GM18499 (cell line): ENCODE measurements around the gene ELMO3.

Source experiments
- ATAC-seq: cut with Tn5 transposase; IDR thresholded peaks from one replicate; pipeline ENCODE4 v1.9.1; 2021; ENCODE audit warnings: moderate number of reproducible peaks; ENCODE audit not compliant: insufficient read depth, unreplicated experiment

The ELMO3 gene

GRCh38 chr16:67199011-67199807, at the start of gene ELMO3:
Gene ELMO3 (plus strand): TSS chr16:67199131. CDS start chr16:67199327, 196 bp downstream.
- no peak for ATAC-seq

- ATAC-seq: no peak
Measured at GRCh38 chr16:67149276-67150046, 49.5 kb upstream of the ELMO3 start.

DNA sequence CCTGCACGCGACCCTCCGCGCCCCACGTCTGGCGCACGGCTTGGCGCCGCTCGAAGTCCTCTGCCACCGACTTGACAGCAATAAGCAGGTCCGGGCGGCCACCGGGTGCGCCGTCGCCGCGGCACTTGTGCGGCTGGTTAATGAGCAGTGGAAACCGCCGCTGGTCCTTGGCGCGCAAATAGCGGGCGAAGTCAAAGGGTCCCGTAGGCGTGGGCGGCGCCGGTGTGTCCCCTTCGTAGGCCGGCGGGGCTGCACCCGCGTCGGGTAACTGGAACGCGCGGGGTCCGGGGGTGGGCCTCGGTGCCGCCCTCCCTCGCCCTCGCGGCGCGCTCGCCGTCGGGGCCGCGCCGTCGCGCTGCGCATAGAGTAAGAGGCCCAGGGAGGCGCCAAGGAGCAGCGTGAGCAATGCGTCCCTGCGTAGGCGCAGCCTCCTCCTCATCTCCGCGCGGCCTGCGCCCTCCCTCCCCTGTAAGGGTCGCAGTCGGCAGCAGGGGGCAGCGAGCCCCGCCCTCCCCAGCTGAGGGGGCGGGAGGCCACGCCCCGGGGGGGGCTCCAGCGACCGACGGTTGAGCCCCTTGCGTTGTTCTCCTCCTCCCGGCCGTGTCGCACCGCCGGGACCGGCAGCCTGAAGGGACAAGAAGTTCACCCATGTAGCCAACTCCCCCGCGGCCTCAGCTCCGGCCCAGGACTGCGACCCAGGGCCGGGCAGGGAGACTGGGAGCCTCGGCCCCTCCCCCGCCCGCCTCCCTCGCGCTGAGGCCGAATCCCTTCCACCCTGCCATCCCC, 48.7 kb upstream of the ELMO3 start:
- ATAC-seq: no peak

GRCh38 chr16:67150833-67151396, 48.0 kb upstream of the ELMO3 start, which contains the start of gene B3GNT9:
Gene B3GNT9 (minus strand): TSS chr16:67150998. CDS start chr16:67150485, 513 bp downstream.
- no peak for ATAC-seq

DNA sequence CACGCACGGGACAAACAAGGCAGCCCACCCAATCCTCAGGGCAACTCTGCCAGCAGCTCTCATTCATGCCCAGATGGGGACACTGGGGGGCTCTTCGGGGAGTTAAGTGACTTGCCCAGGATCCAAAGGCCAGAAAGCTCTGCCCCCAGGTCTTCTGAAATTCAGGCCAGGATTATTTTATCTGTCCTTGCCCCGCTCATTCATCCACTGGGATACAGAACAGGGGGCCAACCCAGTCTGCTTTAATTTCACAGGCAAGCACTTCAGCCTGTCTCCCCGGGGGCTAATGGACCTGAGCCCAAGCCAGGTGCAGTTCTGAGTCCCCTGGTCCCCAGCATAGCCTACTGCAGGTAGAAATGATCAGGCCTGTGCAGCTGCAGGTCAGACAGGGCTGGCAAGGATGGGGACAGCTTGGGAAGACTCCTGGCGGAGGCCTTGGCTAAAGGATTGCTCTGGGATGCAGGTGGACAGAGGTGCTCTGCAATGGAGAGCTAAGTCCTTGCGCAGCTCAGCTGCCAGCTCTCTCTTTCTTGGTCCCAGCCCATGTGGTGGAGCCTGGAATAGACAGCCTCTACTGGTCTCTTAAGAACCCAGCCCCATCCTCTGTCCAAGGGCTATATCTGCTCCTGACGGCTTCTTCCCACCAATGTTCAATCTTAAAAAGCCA, 47.4 kb upstream of the ELMO3 start:
- no peak for ATAC-seq

- no peak for ATAC-seq
Measured at GRCh38 chr16:67154578-67155294, 44.2 kb upstream of the ELMO3 start.

- no peak for ATAC-seq
Measured at GRCh38 chr16:67155295-67156142, 43.4 kb upstream of the ELMO3 start.

DNA sequence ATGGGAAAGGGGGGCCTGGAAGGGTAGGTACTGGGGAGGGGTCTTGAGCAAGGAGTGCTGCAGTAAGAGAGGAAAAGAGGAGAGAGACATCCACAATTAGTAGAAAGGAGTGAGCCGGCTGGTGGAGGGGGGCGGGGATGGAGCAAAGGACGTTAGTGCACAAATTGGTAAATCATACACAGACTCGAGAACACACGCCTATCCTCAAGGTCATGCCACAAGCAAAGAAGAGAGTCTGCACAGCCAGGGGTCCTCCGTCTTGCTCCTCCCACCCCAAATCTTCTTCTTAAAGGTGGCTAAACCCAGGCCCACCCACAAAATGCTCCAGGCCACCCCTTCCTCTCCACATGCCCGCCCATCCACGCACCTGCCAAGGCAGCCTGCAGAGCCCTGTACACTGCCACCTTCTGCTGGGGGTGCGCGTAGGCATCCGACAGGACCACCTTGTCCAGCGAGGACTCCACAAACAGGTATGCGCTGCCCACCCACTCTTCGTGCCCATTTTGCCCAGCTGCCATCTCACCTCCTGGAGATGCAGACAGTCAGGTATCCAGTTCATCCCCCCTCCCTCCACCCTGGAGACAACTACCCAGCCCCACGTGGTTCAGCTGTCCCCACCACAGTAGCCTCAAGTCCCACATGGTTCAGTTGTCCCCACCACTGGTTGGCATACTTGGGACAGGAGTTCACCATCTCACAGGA, 42.6 kb upstream of the ELMO3 start:
- no peak for ATAC-seq

GRCh38 chr16:67157106-67157748, 41.7 kb upstream of the ELMO3 start:
- ATAC-seq: no peak

DNA sequence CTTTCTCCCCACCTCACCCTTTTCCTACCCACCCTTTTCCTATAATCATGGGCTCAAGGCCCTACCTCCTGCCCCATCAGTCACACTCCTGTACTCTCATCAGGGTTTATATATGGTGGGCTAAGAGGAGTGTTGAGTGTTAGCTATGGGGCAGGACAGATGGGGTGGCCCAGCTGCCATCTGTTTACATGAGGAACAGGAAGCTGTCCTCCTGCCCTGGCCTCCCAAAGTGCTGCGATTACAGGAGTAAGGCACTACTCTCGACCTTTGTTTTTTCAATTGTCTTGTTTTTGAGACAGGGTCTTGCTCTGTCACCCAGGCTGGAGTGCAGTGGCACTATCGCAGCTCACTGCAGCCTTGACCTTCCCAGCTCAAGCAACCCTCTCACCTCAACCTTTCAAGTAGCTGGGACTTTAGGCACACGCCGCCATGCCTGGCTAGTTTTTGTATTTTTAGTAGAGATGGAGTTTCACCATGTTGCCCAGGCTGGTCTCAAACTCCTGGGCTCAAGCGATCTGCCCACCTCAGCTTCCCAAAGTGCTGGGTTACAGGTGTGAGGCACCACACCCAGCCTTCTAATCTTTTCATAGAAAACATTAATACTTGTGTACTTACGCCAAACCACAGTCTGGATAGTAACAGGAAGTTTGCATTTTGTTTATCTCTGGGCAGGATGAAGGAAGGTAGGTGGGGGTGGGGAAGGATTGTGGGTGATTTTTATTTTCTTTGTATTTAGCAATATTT, 40.9 kb upstream of the ELMO3 start:
- ATAC-seq: no peak

DNA sequence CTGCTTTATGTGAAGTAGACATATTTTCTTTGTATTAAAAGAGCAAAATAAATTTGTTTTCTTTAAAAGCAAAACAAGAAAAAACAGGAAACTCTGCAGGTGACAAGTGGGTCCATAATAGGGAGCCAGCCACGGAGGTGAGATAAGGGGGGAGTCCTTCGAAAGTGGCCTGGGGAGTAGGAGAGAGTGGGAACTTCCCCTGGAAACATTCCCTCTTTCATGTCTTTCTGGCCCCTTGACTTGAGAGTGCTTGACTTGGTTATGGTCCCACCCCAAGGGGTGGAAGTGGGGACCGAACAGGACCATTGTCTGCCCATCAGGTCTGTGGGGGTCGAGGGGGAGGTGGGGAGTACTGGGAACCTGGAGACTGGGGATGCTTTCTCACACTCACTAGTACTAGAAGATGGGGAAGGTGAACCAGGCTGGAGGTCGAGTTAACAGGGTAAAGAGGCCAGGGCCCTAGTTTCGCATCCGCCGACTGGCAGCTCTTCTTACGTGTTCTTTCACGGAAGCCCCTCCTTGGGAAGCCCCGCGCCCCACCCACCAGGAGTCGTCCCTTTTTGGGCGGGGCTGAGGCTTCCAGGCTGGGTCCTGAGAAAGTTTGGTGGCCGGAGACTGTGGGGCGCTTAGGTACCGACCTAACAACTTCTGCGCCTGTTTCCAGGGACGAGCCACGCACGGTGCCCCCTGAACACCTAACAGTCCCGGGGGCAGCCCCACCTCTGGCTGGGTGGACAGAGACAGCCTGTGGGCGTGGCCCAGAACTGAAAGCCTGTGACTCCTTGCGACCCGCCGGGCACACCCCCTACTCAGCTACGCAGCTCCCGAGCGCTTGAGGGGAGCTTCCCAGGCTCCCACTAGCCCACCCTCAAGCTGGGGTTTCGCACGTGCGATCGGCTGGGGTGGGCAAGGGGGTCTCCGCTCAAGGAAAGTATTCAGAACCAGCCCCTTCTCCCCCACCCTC, 40.0 kb upstream of the ELMO3 start:
- ATAC-seq: no peak

GRCh38 chr16:67161595-67162058, 37.3 kb upstream of the ELMO3 start:
- no peak for ATAC-seq

DNA sequence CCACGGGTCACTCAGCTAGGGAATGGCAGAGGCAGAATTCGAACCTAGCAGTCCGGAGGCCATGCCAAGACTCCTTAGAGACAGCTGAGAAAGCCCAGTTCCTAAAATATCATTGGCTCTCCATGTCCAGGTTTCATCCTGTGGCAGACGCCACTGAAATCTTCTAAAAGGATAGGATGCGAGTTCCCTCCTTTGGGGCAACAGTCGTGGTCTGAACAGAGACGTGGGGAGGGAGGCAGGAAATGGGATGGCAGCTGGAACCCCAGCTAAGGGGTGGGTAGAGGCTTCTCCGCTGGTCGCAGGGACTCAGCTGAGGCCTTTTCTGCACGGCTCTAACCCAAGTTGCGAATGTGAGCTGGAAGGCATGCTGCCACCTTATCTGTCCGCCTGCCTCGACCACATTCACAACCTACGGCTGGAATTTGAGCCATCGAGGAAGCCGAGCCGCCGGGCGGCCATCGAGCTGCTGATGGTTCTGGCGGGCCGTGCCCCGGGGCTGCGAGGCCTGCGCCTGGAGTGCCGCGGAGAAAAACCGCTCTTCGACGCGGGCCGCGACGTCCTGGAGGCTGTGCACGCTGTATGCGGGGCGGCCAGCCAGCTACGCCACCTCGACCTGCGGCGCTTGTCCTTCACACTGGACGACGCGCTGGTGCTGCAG, 36.3 kb upstream of the ELMO3 start:
- no peak for ATAC-seq

GRCh38 chr16:67163164-67163998, 35.5 kb upstream of the ELMO3 start:
- ATAC-seq: no peak
